Hematopoietic multipotent progenitor cell treated with erythropoietin and hydrocortisone succinate and interleukin-3 and kit ligand, for 15 days (in vitro differentiated cells): ENCODE results near the gene YPEL3.

Source experiments
- DNase-seq: peaks from one replicate; pipeline ENCODE4 v3.0.0-alpha.2; 2015; ENCODE audit warnings: low spot score

The YPEL3 gene

DNA sequence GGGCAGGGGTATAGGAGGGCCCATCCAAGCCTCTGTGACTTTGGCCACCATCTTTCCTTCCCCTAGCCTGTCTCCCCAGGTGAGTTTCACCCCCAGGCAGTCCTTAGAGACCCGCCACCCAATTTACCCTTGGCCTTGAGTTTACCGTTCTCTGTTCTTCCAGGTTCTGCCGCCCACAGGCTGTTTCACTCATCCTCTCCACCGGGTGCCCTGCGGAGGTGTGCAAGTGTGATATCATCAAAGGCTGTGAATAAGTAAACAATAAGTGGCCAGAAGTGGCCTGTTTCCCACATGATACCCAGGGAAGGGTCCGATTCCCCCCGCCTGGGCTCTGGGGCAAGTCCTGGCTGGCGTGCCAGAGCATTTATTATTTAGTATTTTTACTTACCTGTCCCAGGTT lies 49.8 kb downstream of the YPEL3 start:
- DNase-seq: no peak
